Melanocyte of skin (primary cell): ENCODE data around the gene KLHL24. TPM values are rescaled to one million over a fixed set of nuclear protein-coding genes. Genes with fewer than 3 reads are reported as not detected.

Source experiments
- total RNA-seq, 2 donors: library from RNA; depleted of rRNA; stranded (reverse); fragments of >200 nt; gene quantifications; 2 replicates each; pipeline ENCODE4 v1.2.3, GENCODE V29; 2012

KLHL24 gene, protein sequence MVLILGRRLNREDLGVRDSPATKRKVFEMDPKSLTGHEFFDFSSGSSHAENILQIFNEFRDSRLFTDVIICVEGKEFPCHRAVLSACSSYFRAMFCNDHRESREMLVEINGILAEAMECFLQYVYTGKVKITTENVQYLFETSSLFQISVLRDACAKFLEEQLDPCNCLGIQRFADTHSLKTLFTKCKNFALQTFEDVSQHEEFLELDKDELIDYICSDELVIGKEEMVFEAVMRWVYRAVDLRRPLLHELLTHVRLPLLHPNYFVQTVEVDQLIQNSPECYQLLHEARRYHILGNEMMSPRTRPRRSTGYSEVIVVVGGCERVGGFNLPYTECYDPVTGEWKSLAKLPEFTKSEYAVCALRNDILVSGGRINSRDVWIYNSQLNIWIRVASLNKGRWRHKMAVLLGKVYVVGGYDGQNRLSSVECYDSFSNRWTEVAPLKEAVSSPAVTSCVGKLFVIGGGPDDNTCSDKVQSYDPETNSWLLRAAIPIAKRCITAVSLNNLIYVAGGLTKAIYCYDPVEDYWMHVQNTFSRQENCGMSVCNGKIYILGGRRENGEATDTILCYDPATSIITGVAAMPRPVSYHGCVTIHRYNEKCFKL
- total RNA-seq: 10 to 100 TPM; 25.3 to 60.9 TPM

DNA sequence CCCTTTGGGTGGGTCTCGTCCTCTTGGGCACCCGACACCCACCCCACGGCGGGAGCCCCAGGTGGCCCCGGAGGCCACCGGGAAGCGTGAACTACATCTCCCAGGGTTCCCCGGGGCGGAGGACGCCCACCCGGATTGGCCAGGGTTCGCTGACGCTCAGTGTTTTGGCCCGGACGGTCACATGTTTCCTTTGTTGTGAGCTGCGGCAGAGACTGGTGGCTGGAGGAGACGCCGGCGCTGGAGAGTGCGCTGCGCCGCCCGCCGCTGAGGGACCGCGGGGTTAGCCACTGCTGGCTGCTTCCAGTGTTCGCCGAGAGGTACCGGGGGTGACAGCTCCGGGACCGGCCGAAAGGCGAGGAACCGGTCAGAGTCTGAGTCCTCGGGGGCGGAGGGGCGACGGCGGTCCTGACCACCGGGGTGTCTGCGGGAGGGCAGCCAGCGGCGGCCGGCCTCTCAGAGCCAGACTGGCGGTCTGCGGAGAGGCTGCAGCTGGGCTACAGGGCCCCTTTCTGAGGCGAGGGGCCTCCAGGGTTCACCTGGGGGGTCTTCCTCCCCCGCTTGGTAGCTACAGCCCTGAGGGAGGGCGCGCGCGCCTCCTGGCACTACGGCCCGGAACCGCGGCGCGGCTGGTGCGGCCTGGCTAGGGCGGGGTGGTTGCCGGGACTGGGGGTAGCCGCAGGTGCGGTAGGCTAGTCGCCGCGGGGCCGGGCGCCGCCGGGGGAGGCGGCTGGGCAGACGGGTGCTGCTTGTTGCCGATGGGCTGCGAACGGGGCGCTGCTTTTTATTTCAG is at the start of gene KLHL24:
Gene KLHL24, plus strand, starts transcription at position 193 of the 790 bp plus-strand sequence. CDS start 14,734 bp downstream, outside the sequence.

DNA sequence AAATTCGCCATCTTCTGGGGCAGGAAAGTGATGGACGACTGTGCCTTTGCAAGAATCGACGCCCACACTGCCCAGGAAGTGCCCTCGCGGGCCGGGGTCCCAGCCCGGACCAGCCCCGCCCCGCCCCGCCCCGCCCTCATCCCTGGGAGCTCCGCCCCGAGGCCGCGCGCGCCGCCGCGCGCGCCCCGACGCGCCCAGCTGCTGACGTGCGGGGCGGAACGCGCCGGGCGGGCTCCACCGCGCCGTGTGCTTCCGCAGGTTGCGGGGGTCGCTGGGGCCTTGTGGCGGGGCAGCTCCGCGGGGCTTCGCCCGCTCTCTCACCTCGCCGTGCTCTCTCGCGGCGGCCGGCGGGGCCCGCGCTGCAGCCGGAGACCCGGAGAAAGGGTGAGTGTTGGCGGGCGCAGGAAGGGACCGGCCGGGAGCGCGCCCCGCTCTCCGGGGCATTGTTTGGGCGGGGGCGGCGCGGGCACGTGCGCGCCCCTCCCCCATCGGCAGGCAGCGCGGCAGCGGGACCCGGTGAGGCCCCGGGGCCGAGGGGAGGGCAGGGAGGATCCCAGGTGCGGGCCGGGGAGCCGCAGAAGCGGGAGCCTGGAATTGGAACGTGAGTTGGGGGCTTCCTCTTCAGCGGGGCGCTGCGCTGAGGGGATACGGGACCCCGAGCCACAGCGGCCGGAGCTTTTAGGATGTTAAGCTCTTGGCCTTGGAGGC is 62.3 kb downstream of the KLHL24 start, which contains the start of gene YEATS2:
Gene YEATS2, plus strand, starts transcription at position 188 of the 708 bp plus-strand sequence. CDS start 17,366 bp downstream, outside the sequence.

Other genes starting within 250 kb of the KLHL24 start
- gene MCF2L2, start 207.0 kb upstream of the KLHL24 start, total RNA-seq: 1 to 10 TPM in 1 of 2 donors, under 1 TPM in 1; 0.67 to 1.4 TPM
- gene KLHL6, start 79.9 kb upstream of the KLHL24 start, total RNA-seq: 1 to 10 TPM; 2.1 to 2.3 TPM
- 10 to 100 TPM; 41.6 to 67.3 TPM for gene YEATS2, start 62.2 kb downstream of the KLHL24 start, total RNA-seq
- gene MAP6D1, start 190.0 kb downstream of the KLHL24 start, total RNA-seq: 1 to 10 TPM; 1.7 to 5.0 TPM
- gene PARL, start 249.3 kb downstream of the KLHL24 start, total RNA-seq: 10 to 100 TPM; 38.5 to 53.6 TPM